LoVo (cell line): ENCODE data around the gene CAST.

Source experiments
- DNase-seq: peaks from one replicate; pipeline ENCODE4 v3.0.0-alpha.2; 2016; ENCODE audit warnings: low spot score

Gene CAST

GRCh38 chr5:96648023-96648422, 14.2 kb upstream of the CAST start:
- no peak for DNase-seq

GRCh38 chr5:96648593-96648992, 13.6 kb upstream of the CAST start:
- DNase-seq: no peak

DNA sequence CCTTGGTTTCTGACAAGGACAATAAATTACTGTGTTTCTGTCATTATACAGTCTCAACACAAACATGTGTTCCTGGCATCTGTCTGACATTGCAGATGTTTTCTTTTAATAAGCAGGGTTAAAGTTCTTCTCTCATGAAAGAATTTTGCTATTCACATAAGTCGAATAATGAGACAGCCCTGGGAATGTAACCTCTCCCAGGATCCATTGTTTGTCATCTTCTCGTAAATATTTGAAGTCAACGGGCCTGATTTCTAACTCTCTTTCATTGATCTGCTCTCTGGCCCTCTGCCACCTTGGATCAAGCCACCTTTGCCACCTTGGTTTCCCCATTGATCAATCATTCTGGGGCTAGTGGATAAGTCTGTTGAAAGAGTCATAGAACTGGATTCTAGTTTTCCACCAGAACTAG, 12.9 kb upstream of the CAST start:
- no peak for DNase-seq

DNA sequence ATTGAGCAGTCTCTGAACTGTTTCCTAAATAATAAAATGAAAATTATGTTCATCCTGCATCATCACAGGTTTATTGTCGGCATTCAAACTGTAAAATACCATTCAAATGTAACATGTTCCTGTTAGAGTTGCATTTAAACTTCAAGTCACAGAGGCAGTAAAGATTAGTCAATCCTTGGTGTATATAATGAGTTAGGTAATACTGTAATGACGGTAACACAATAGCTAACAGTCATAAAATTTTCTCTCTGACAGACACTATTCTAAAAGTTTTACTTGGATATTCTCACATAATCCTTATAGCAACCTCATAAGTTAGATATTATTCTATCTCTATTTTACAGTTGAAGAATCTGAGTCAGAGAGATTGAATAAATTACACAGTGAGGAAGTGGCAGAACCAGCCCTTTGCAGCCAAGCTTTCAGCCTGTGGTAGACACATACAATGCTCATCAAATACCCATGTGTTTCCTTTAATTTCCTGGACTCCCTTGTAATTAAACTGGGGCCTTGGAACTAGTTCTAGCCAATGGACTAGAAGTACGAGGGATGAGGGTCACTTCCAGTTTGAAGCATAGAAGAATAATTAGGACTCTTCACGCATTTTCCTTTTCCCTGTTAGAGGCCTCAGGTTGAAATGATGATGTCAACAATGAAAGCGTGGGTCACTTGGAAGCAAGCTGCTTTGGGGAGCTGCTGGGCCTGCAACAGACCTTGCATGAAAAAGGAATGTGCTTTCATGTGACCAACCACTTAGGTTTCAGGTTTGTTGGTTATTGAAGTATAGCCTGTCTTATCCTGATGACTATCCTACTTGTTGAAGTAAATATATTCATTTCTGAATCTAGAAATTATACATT, 12.3 kb upstream of the CAST start:
- DNase-seq: no peak

DNA sequence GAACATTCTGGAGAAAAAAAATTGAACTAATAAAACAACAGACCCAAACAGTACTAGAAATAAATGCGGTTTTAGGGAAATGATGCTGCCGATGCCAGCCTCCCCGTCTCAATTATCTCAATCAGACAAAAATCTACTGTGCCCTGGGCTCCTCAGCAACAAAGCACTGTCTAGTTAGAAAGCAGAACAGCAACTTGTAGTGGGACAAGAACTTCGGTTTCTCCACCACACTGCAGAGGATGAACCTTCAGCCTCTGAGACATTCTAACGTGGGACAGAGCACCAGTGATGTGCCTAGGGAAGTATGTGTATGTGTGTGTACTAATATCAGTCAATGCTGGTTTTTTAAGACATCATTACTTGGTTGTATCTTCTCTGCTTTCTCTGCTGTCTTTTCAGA, 11.1 kb upstream of the CAST start:
- DNase-seq: no peak

- DNase-seq: no peak
Observed at GRCh38 chr5:96651948-96652753, 10.0 kb upstream of the CAST start.

DNA sequence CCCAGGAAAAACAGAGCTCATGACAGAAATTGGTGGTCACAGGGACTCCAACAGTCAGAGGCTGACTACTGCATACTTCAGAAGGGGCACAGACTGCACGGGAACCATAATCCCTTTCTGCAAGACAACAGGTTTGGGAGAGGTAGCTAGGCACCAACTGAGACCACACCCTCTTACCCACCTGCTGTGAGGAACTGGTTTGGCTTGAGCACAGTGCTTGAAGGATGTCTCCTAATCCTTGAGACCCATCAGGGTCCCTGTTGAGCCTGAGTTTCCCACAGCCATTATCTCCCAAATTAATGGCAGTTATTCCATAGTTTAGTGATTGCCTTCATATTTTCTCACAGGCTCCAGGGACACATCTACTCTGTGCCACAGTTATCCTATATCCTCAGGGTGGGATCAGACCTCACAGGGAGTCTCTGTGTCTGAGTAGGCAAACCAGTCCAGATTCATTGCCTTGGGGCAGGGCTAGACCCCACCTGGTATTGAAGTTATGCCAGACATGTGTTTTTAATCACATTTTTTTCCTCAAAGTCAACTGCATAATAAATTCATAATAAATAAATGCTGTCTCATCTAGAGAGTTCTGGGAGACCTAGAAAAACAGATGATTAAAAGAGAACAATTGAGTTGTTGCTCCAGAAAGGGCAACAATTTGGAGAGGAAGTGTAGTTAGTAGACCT, 9.3 kb upstream of the CAST start:
- DNase-seq: peak; percentile 31

DNA sequence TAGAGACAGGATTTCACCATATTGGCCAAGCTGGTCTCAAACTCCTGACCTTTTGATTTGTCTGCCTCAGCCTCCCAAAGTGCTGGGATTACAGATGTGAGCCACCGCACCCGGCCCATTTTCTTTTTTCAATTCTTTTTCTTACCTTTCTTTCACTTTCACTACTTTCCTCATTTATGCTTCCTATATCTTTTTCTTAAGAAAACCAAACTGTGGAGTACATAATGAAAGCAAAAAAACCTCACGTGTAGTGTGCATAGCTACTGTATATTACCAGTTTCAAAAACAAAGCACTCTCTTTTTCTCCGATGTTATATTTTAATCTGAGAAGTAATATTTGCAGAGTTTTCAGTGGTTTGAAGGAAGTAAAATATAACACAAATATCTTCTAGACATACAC, 8.0 kb upstream of the CAST start:
- DNase-seq: no peak

DNA sequence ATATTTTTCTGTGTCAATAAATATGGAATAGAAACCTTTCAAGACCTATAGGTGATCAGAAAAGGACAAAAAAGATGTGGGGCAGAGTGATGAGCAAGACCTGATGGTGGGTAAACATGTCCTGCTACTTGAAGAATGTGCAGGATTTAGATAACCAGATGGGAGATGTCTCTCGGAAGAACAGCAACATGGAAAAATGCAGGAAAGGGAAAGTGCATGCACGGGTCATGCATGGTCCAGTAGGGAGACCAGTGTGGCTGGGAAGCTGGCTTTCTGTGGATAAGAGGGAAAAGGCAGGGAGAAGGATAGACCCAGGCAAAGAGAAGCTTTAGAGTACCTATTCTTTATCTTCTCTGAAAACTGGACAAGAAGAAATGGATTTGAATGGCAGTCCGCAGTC, 7.1 kb upstream of the CAST start:
- DNase-seq: no peak

GRCh38 chr5:96655506-96655905, 6.7 kb upstream of the CAST start:
- DNase-seq: no peak

DNA sequence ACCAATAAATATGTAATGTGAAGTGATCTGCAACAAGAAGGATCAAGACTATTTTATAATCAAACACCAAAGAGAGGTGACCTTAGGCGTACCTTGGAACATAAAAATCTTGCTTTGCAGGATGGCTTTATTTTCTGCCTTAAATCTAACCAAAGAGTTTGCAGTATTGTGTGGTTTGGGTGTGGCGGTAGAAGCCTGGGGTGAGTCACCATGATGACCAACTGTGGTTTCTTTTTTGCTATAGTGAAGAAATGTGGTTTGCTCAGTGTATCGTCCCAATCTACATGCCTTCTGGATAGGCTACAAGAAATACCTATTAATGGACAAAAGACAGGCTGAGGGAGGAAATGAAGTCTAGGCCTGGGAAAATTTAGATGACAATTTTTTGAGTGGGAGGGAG, 5.1 kb upstream of the CAST start:
- DNase-seq: peak; percentile 89

GRCh38 chr5:96658272-96658671, 3.9 kb upstream of the CAST start:
- DNase-seq: no peak

DNA sequence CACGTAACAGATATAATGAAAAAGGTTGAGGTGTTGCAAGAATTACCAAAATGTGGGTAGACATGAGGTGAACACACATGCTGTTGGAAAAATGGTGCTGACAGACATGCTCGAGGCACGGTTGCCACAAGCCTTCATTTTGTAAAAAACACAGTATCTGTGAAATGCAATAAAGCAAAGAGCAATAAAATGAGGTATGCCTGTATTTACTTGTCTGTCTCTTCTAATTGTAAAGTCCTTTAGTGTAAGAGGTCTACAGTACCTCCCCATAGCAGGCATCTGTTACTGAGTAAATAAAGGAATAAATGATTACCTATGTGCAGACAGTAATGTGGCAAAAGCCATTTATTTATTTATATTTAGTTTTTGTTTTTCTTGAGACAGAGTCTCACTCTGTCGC, 3.0 kb upstream of the CAST start:
- DNase-seq: no peak

DNA sequence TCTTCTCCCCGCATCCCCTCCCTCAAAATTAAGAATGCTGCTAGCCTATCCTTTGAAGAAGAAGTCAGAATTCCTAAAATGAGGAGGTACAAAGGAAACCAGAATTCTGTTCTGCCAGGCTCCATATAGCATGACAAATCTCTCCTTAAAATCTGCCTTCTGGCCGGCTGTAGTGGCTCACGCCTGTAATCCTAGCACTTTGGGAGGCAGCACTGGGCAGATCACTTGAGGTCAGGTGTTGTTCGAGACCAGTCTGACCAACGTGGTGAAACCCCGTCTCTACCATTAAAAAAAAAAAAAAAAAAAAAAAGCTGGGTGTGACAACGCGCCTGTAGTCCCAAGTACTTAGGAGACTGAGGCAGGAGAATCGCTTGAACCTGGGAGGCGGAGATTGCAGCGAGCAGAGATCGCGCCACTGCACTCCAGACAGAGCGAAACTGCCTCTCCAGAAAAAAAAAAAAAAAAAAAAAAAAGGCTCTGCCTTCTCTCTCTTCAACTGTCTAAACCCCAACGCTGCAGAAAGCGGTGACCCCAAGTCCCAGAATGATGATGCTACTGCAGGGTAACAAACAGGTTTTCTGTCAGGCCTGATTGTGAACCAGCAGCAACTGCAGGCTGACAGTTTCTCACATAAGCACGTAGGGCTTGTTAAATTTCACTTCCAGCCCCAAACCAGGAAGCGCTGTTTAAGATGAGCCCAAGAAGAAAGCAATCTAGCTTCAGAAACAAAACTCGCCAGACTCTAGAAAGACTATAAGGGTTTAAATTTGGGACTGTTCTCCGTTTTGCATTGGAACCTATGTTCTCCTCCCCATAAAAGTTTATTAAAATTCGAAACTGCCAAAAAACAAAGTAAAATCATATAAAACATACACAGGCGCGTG, 963 bp upstream of the CAST start:
- DNase-seq: no peak

GRCh38 chr5:96662725-96663518, 746 bp downstream of the CAST start:
- peak; percentile 95 for DNase-seq

DNA sequence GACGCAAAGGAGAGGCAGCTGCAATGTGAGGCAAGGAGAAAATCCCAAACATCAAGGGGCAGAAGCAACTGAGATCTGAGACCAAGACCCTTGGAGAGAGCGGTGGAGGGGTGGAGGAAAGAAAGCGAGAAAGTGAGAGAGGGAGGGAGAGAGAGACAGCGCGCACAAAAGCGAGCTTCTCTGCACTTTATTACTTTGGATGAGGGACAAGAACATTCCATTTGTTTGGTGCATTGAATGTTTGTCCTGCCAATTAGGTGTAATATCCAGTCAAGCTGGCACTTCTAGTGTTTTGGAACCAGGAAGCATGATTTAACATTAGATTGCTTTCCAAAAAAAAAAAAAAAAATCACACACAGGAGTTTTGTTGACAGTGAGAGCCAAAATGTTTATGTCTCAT, 1.4 kb downstream of the CAST start:
- DNase-seq: no peak

GRCh38 chr5:96664669-96665068, 2.5 kb downstream of the CAST start:
- peak; percentile 19 for DNase-seq

DNA sequence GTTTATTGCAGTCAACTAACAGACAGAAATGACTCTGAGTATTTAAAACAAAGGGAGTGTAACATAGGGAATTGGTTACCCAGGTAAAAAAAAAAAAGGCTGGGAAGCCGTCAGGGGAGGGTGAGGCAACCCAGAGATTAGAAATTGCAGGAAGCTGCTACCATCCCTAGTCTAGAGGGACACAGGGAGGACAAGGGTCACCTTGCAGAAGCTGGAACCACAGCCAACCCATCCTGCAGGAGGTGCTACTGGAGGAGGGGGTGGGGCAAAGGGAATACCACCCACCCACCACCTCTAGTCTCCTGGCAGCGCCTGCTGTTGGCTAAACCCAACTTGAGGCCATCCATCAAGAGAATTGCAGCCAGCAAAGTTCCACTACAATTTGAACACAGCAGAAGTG, 6.5 kb downstream of the CAST start:
- peak; percentile 23 for DNase-seq

- no peak for DNase-seq
Observed at GRCh38 chr5:96669909-96670308, 7.7 kb downstream of the CAST start.

DNA sequence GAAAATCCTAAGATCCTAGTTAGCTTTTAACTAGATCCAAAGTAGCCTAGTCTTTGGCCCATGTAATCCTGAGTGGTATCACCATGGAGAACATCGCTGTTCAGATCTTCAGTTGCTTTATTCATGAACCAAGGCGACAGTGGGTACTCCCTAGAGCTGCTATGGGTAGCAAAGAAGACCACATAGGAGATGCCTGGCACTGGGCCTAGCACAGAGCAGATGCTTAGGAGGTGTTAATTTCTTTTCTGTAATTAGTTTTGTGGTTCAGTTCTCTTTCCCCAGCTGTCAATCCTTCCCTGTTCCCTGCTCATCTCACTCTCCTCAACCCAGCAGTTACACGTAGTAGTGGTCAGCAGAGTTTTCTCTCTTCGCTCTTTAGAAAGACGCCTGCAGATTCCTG, 9.3 kb downstream of the CAST start:
- no peak for DNase-seq

DNA sequence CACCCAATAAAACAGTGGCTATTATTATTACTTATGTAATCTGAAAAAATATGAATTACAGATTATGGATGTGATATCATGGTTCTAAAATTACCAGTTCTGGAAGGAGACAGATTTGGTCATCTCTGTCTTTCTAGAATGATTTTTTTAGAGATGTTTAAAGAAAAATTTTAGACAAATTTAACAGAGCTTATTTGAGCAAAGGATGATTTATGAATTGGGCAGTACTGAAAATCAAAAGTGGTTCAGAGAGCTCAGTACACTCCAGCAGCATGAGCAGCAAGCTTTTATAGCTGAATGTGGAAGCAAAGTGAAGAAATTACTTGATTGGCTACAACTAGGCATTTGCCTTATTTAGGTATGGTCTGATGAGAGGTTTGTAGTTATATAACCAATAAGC, 11.0 kb downstream of the CAST start:
- DNase-seq: no peak
